Activated B cell treated with CpG ODN at 0.5 μM for 24 hours (primary cell): Measurements from ENCODE around the gene REPIN1. TPM values are rescaled to one million over a fixed set of nuclear protein-coding genes. Genes with fewer than 3 reads are reported as not detected.

ENCODE experiments used
- ATAC-seq: fragments of 200-7000 bp; cut with Tn5 transposase; one replicate; pipeline ENCODE4 v1.10.0; 2021; ENCODE audit warnings: low read depth, mild to moderate bottlenecking, moderate library complexity
- CTCF ChIA-PET: fragments of 350-600 bp; sonication (Branson Sonifier 250); formaldehyde crosslinking; loops from one replicate; lab custom pipeline; 2021; ENCODE audit warnings: antibody characterized with exemption; lab: Charles Lee
- POLR2A ChIA-PET: fragments of 350-600 bp; sonication (Branson Sonifier 250); formaldehyde crosslinking; loops from one replicate; lab custom pipeline; 2021; ENCODE audit warnings: antibody characterized with exemption; lab: Charles Lee
- DNase-seq: peaks from one replicate; pipeline ENCODE4 v3.0.0; 2022
- H3K27ac Mint-ChIP-seq: one replicate; pipeline ENCODE4 v1.8.0; 2020; ENCODE audit warnings: mixed read lengths
- H3K27me3 Mint-ChIP-seq: one replicate; pipeline ENCODE4 v1.8.0; 2021; ENCODE audit warnings: mixed read lengths
- H3K36me3 Mint-ChIP-seq: one replicate; pipeline ENCODE4 v1.8.0; 2021; ENCODE audit warnings: low read depth, mixed read lengths
- H3K4me1 Mint-ChIP-seq: one replicate; pipeline ENCODE4 v1.8.0; 2021; ENCODE audit warnings: mixed read lengths
- H3K4me3 Mint-ChIP-seq: one replicate; pipeline ENCODE4 v1.8.0; 2020; ENCODE audit warnings: mild to moderate bottlenecking, mixed read lengths
- H3K9me3 Mint-ChIP-seq: one replicate; pipeline ENCODE4 v1.8.0; 2020; ENCODE audit warnings: mixed read lengths
- CTCF ChIP-seq: fragments of 200-600 bp; IDR thresholded peaks from one replicate; pipeline ENCODE4 v1.8.0; 2022; ENCODE audit warnings: antibody characterized with exemption, mild to moderate bottlenecking
- intact Hi-C: fragments of 100-400 bp; cut with micrococcal nuclease; formaldehyde crosslinking; loops from one replicate; pipeline ENCODE4 v1.15.1; 2024
- total RNA-seq: library from RNA; stranded (reverse); gene quantifications from 2 replicates; pipeline ENCODE4 v1.2.3, GENCODE V29; 2022

Gene REPIN1
- total RNA-seq, 1 donor from 2014 or later, result 116 TPM

GRCh38 chr7:150389532-150389816, 20.9 kb downstream of the REPIN1 start:
- peaks cover 4% of the 10 kb centered on the region for H3K36me3 Mint-ChIP-seq
- no peak for ATAC-seq
- intact Hi-C loops, result no loop called here
- no peak overlapping the region for H3K27ac Mint-ChIP-seq
- no peak overlapping the region for H3K4me3 Mint-ChIP-seq
- H3K27me3 Mint-ChIP-seq, result no peaks in the 10 kb centered on the region
- ChIA-PET CTCF (interaction anchor here (1.7 kb wide), 1 partner anchor 34 kb away, joined by 5 read pairs; no protein-coding TSS in a partner anchor), POLR2A (interaction anchor here (0.8 to 1.4 kb wide), 2 partner anchors 15 to 23 kb away, joined by 3 to 4 read pairs; no protein-coding TSS in a partner anchor)
- no peaks in the 10 kb centered on the region for H3K4me1 Mint-ChIP-seq
- TF ChIP-seq CTCF, result no peak
- DNase-seq, result no peak
- no peaks in the 10 kb centered on the region for H3K9me3 Mint-ChIP-seq

- DNase-seq, result no peak
- Mint-ChIP-seq H3K4me1 (no peaks in the 10 kb centered on the region), H3K36me3 (peaks cover 4% of the 10 kb centered on the region), H3K27me3 (no peaks in the 10 kb centered on the region), H3K27ac (no peak overlapping the region), H3K4me3 (no peak overlapping the region), H3K9me3 (no peaks in the 10 kb centered on the region)
- intact Hi-C loops, result no loop called here
- no peak for ATAC-seq
- POLR2A ChIA-PET, result no interaction called here
- no peak for TF ChIP-seq CTCF
- CTCF ChIA-PET, result no interaction called here
These were observed 21.6 kb downstream of the REPIN1 start for GRCh38 chr7:150390205-150390604.

GRCh38 chr7:150393325-150393724, 24.7 kb downstream of the REPIN1 start:
- no peak for TF ChIP-seq CTCF
- H3K27me3 Mint-ChIP-seq, result no peaks in the 10 kb centered on the region
- ChIA-PET POLR2A (interaction anchor here (0.5 to 1.1 kb wide), 3 partner anchors 13 to 27 kb away, joined by 3 to 4 read pairs (median 3); no protein-coding TSS in a partner anchor), CTCF (no interaction called here)
- H3K4me1 Mint-ChIP-seq, result no peaks in the 10 kb centered on the region
- no peaks in the 10 kb centered on the region for H3K9me3 Mint-ChIP-seq
- no peak overlapping the region for H3K4me3 Mint-ChIP-seq
- intact Hi-C loops, result no loop called here
- ATAC-seq, result no peak
- peaks cover 21% of the 10 kb centered on the region for H3K36me3 Mint-ChIP-seq
- no peak overlapping the region for H3K27ac Mint-ChIP-seq
- no peak for DNase-seq

- no peak overlapping the region for H3K27ac Mint-ChIP-seq
- no peak overlapping the region for H3K4me3 Mint-ChIP-seq
- DNase-seq (no peak), ATAC-seq (no peak)
- intact Hi-C loops, result no loop called here
- H3K4me1 Mint-ChIP-seq, result peaks cover 14% of the 10 kb centered on the region
- H3K9me3 Mint-ChIP-seq, result no peaks in the 10 kb centered on the region
- POLR2A ChIA-PET, result no interaction called here
- TF ChIP-seq CTCF, result no peak
- no peaks in the 10 kb centered on the region for H3K27me3 Mint-ChIP-seq
- peaks cover 22% of the 10 kb centered on the region for H3K36me3 Mint-ChIP-seq
- CTCF ChIA-PET, result no interaction called here
These were observed 27.8 kb downstream of the REPIN1 start for GRCh38 chr7:150396426-150396825.

- Mint-ChIP-seq H3K4me3 (no peak overlapping the region), H3K4me1 (peaks cover 16% of the 10 kb centered on the region), H3K36me3 (peaks cover 22% of the 10 kb centered on the region), H3K27me3 (no peaks in the 10 kb centered on the region), H3K9me3 (no peaks in the 10 kb centered on the region), H3K27ac (no peak overlapping the region)
- CTCF ChIA-PET, result interaction anchor here (0.6 kb wide), 1 partner anchor 42 kb away, joined by 3 read pairs; no protein-coding TSS in a partner anchor
- intact Hi-C loops, result no loop called here
- DNase-seq (no peak), ATAC-seq (no peak)
- no peak for TF ChIP-seq CTCF
- POLR2A ChIA-PET, result no interaction called here
These were observed 28.2 kb downstream of the REPIN1 start for GRCh38 chr7:150396851-150397260.
